Fibroblast of villous mesenchyme (primary cell): ENCODE measurements around the gene MRAS. TPM values are rescaled to one million over a fixed set of nuclear protein-coding genes. Genes with fewer than 3 reads are reported as not detected.

ENCODE experiments used
- DNase-seq: peaks from one replicate; pipeline ENCODE4 v3.0.0-alpha.2; 2010; ENCODE audit warnings: low read depth
- H3K4me3 ChIP-seq: 2 replicates; pipeline ENCODE4 v1.5.1; 2011; ENCODE audit warnings: low read depth, mild to moderate bottlenecking, low read length
- total RNA-seq: library from RNA; depleted of rRNA; stranded (reverse); fragments of >200 nt; gene quantifications from 2 replicates; pipeline ENCODE4 v1.2.3, GENCODE V29; 2012
- TF ChIP-seq, protein P1 (sequence below): IDR thresholded peaks from 2 replicates; pipeline ENCODE4 v1.5.1; 2012; ENCODE audit warnings: low read depth, mild to moderate bottlenecking, low read length; ENCODE audit not compliant: insufficient read depth

MRAS gene
- total RNA-seq, 1 donor = 53.5 TPM

DNA sequence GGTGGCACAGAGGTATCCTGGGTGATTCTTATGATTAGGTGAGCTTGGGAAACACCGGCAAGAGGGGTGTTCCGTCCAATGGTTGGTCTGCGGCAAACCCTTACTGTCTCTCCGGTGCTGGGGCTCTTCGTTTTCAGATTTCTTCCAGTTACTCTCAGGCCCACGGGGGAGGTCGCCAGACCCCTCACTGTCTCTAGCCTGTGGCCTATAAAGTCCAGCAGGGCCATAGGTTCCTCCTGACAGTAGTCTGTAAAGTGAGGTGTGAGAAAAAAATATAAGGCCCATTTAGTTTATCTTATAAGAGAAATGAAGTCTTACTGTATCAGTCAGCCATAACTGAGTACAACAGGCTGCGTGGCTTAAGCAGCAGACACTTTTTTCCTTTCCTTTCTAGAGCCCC lies 87.5 kb downstream of the MRAS start:
- DNase-seq = no peak
- TF ChIP-seq, protein P1, sequence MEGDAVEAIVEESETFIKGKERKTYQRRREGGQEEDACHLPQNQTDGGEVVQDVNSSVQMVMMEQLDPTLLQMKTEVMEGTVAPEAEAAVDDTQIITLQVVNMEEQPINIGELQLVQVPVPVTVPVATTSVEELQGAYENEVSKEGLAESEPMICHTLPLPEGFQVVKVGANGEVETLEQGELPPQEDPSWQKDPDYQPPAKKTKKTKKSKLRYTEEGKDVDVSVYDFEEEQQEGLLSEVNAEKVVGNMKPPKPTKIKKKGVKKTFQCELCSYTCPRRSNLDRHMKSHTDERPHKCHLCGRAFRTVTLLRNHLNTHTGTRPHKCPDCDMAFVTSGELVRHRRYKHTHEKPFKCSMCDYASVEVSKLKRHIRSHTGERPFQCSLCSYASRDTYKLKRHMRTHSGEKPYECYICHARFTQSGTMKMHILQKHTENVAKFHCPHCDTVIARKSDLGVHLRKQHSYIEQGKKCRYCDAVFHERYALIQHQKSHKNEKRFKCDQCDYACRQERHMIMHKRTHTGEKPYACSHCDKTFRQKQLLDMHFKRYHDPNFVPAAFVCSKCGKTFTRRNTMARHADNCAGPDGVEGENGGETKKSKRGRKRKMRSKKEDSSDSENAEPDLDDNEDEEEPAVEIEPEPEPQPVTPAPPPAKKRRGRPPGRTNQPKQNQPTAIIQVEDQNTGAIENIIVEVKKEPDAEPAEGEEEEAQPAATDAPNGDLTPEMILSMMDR = no peak
- H3K4me3 ChIP-seq = no peak overlapping the region

DNA sequence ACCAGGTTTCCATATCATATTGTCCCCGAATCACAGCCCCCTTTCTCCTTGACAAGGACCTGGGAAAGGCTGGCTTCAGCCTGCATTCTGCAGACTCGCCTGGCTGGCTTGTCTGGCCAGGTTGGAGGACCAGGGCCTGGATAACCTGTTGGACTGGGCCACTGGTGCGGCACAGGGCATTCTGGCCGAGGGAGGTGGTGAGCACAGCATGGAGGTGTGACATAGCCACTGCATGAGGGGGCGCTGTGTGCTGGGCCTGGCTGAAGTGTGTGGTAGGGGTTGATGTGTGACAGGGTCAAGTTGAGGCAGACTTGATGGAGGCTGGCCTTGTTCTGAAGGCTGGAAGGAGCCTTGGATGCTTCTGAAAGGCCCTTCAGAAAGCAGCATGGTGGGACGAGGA lies 88.9 kb downstream of the MRAS start:
- no peak for DNase-seq
- no peak overlapping the region for H3K4me3 ChIP-seq
- TF ChIP-seq, protein P1 = no peak

DNA sequence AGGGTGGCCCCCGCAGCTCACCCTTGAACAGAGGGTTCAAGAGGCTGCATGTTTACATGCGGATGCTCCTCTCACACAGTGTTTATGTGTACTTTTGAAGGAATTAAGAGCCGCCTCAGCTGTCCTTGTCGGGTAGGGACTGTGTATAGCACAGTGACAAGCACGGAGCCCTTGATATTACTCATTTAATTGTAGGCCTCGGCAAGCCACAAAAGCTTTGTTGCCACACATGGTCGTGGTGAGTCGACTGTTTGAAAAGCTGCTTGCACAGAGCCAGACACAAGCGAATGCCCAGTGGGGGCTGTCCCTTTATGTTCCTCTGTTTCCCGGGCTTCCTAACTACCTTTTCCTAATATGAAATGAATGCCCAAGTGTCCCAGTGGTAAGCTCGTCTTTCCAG lies 90.5 kb downstream of the MRAS start:
- no peak for DNase-seq
- TF ChIP-seq, protein P1 = no peak
- H3K4me3 ChIP-seq = no peak overlapping the region

DNA sequence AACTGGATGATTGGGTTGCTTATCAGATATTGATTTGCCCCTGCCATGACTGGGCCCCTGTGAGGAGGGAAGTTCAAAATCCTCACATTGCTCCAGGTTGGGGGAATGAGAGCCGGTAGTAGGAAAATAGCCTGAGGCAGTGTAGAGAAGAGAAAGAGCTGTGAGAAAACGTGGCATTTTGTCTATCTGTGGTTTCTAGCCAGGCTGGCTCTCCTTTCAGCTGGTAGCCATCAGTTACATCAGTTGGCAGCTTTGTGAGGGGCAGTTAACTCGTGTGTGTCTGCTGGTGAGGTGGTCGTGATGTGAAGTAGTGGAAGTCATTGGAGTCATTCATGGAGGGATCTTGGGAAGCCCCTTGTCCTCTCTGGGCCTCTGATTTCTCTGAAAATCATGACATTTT lies 91.3 kb downstream of the MRAS start:
- DNase-seq = no peak
- H3K4me3 ChIP-seq = no peak overlapping the region
- TF ChIP-seq, protein P1 = no peak

DNA sequence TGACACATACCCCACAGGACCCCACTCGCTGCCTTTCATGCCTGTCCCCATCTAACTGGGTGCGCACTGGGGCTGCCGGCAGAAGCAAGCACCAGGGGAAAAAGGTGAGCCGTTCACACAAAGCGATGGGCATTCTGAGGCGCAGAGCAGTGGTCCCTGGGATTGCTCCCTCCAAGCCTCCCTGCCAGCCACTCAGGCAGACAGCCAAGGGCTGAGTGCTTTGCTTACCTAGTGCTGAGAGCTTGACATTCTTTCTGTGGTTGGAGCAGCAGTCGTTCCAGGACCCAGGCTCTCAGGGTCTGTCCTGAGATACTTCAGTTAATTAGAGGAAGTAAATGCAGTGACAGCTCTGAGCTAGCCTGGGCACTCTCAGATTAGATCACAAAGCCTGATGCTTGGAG lies 91.7 kb downstream of the MRAS start:
- DNase-seq = no peak
- TF ChIP-seq, protein P1 = no peak
- no peak overlapping the region for H3K4me3 ChIP-seq

DNA sequence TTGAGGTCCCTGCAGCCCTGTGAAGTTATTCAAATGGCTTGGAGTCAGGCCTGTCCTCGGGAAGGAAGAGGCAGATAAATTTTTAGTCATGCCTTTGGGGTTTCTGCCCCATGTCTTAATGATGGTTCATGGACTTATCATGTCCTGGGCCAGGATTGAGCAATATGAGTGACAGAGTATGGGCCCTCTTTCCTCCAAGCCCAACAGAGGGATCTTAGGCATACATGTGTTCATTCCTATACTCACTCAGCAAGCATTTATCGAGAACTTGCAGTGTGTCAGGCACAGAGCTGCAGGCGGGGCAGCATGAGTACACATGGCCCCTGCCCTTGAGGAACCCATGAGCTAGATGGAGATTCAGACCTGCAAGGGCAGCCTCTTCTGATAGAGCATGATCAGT lies 92.2 kb downstream of the MRAS start:
- TF ChIP-seq, protein P1 = no peak
- DNase-seq = no peak
- H3K4me3 ChIP-seq = no peak overlapping the region

DNA sequence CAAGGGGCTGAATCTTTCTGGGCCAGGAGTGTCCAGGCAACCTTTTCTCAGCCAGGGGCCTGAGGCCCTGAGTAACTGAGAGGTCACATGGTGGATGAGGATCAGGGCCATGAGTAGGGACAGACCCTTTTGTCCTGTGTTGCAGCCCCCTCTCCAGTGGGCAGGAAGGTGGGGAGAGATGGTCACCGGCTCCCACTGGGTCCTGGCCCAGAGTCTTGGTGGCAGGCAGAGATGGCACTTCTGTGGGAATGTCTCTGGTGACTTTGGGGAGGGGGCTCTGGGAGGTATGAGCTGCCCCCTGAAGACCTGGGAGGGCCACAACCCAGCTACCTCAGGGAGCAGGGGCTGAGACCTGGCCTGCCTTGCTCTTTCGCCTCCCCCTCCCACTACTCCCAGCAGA lies 92.9 kb downstream of the MRAS start:
- TF ChIP-seq, protein P1 = no peak
- no peak overlapping the region for H3K4me3 ChIP-seq
- no peak for DNase-seq
